Thoracic aorta (tissue), 2 donors: ENCODE data around the gene NDUFA6. TPM values are rescaled to one million over a fixed set of nuclear protein-coding genes. Genes with fewer than 3 reads are reported as not detected.

Experiments used
- ATAC-seq: fragments of 150-250 bp; one replicate; pipeline ENCODE4 v1.8.0; 2017; ENCODE audit warnings: low read depth; ENCODE audit not compliant: insufficient number of reproducible peaks, low FRiP score
- DNase-seq: peaks from one replicate; pipeline ENCODE4 v3.0.0-alpha.2; 2020; ENCODE audit warnings: low spot score
- H3K27ac ChIP-seq, 2 donors: fragments of 200-600 bp; sonication (generic); 1 replicate in 1 of 2; 2 replicates in 1 of 2; pipeline ENCODE4 v1.5.1; 2016; ENCODE audit warnings: mild to moderate bottlenecking in 2 of 2, moderate library complexity in 2 of 2
- H3K27me3 ChIP-seq: fragments of 200-600 bp; sonication (generic); replicated peaks from 2 replicates; pipeline ENCODE4 v1.6.0; 2016; ENCODE audit warnings: mild to moderate bottlenecking; ENCODE audit not compliant: insufficient read depth
- H3K36me3 ChIP-seq: fragments of 200-600 bp; sonication (generic); one replicate; pipeline ENCODE4 v1.5.1; 2016
- H3K4me1 ChIP-seq, 2 donors: fragments of 200-600 bp; sonication (generic); 1 replicate in 1 of 2; 2 replicates in 1 of 2; pipeline versions ENCODE4 v1.5.1 to v1.6.0; 2016; ENCODE audit warnings: low read depth in 2 of 2, mild to moderate bottlenecking in 1 of 2; ENCODE audit not compliant: control insufficient read depth in 1 of 2
- H3K4me3 ChIP-seq: fragments of 200-600 bp; sonication (generic); 2 replicates; pipeline ENCODE4 v1.5.1; 2016; ENCODE audit warnings: mild to moderate bottlenecking
- H3K9me3 ChIP-seq: fragments of 200-600 bp; sonication (generic); 2 replicates; pipeline ENCODE4 v1.5.1; 2016
- total RNA-seq, 2 donors: library from RNA; depleted of rRNA; stranded (reverse); fragments of >200 nt; gene quantifications; one replicate each; pipeline versions ENCODE4 v1.1.0 to v1.2.3, GENCODE V29; 2016
- TF ChIP-seq, protein P1 (sequence below): fragments of 200-600 bp; sonication (generic); IDR thresholded peaks from one replicate; pipeline ENCODE4 v1.5.1; 2019; ENCODE audit warnings: antibody characterized with exemption

NDUFA6 gene
- total RNA-seq, 2 donors from 2014 or later, result 21.3 to 27.0 TPM

DNA sequence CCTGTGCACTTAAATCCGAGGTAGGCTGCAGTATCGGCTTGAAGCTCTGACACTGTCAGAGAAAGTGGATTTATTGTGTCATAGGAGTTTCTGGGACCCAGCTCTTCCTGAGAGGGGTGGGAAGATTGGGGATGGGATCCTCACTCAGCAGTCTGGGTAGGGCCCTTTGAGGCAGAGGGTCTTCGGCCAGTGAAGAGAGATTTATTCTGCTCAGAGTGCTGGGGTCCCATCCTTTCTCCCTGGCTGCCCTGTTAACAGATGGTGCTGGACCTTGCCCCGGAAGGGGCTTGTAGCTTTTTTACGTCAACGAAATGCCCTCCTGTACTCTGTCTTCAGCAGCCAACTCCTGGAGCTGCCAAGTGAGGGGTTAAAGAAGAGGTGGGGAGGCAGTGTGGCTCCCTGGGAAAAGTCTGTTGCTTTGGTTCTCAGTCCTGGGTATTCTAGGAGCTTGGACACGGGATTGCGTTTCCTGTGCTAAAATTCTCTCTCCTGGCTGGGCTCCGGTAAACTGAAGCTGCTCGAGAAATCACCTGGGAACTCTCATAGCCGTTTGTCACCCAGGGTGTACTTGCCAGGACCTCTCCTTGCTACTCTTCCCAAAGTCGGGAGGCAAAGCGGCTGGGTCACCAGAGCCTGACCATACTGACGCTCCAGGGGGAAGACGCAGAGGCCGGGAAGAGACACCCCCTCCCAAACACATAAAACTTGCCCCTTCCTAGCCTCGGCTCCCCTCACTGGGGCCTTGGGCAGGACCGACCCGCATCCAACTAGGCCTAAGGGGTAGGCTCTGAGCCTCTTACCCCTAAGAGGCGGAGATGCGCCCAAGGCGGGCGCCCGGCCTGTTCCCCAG is 11.9 kb downstream of the NDUFA6 start:
- H3K4me3 ChIP-seq, result peak overlapping the region; percentile 78
- H3K27ac ChIP-seq, result peak overlapping the region; percentile 98 to 99
- no peaks in the 10 kb centered on the region for H3K27me3 ChIP-seq
- DNase-seq (no peak), ATAC-seq (peak; percentile 20)
- no peaks in the 10 kb centered on the region for H3K9me3 ChIP-seq
- TF ChIP-seq, protein P1, sequence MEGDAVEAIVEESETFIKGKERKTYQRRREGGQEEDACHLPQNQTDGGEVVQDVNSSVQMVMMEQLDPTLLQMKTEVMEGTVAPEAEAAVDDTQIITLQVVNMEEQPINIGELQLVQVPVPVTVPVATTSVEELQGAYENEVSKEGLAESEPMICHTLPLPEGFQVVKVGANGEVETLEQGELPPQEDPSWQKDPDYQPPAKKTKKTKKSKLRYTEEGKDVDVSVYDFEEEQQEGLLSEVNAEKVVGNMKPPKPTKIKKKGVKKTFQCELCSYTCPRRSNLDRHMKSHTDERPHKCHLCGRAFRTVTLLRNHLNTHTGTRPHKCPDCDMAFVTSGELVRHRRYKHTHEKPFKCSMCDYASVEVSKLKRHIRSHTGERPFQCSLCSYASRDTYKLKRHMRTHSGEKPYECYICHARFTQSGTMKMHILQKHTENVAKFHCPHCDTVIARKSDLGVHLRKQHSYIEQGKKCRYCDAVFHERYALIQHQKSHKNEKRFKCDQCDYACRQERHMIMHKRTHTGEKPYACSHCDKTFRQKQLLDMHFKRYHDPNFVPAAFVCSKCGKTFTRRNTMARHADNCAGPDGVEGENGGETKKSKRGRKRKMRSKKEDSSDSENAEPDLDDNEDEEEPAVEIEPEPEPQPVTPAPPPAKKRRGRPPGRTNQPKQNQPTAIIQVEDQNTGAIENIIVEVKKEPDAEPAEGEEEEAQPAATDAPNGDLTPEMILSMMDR, result no peak
- H3K36me3 ChIP-seq, result peaks cover 13% of the 10 kb centered on the region
- H3K4me1 ChIP-seq, result peaks cover 15 to 53% of the 10 kb centered on the region in 2 donors

DNA sequence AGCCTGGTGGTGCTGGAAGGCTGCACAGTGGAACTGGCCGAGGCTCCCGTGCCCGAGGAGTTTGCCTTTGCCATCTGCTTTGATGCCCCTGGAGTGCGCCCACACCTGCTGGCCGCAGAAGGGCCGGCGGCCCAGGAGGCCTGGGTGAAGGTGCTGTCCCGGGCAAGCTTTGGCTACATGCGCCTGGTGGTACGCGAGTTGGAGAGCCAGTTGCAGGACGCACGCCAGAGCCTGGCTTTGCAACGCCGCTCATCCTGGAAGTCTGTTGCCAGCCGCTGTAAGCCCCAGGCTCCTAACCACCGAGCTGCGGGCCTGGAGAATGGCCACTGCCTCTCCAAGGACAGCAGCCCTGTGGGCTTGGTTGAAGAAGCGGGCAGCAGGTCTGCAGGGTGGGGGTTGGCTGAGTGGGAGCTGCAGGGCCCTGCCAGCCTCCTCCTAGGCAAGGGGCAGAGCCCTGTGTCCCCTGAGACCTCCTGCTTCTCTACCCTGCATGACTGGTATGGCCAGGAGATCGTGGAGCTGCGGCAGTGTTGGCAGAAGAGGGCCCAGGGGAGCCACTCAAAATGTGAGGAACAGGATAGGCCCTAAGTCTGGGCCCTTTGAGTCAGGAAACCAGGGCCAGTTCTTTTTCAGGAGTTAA is 13.0 kb downstream of the NDUFA6 start:
- TF ChIP-seq, protein P1, result no peak
- Histone ChIP-seq H3K4me1 (peaks cover 20 to 58% of the 10 kb centered on the region in 2 donors), H3K4me3 (no peak overlapping the region), H3K36me3 (peaks cover 4% of the 10 kb centered on the region), H3K9me3 (no peaks in the 10 kb centered on the region), H3K27ac (peak overlapping the region; percentile 98 to 99), H3K27me3 (no peaks in the 10 kb centered on the region)
- ATAC-seq, result no peak
- no peak for DNase-seq

DNA sequence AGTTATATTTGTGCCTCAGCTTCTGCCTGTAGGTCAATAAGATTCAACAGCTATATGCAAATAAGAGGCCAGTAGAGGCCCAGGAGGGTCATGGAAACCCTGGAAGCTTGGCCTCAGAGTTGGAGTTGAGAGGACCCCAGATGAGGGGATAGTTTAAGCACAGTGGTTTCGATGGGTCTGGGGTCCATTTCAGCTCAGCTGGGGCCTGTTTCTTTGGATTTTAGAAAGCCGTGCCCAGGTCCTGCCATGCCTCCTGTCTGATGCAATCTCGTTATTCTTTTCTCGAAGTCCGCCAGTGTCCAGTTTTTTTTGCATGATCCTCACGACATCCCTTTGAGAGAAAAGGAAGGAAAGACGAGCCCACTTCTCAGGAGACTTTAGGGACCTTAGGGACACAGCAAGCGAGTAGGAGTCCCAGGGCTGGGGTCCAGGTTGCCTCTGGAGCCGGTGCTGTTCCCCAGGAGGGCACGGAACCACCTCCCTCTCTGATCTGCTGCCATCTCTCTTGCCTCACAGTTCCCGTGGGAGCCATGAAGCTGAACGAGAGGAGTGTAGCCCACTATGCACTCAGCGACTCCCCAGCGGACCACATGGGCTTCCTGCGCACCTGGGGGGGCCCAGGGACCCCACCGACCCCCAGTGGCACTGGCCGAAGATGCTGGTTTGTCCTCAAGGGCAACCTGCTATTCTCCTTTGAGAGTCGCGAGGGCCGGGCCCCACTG is 13.6 kb downstream of the NDUFA6 start:
- no peak for ATAC-seq
- Histone ChIP-seq H3K27me3 (no peaks in the 10 kb centered on the region), H3K36me3 (no peaks in the 10 kb centered on the region), H3K9me3 (no peaks in the 10 kb centered on the region), H3K4me1 (peaks cover 20 to 54% of the 10 kb centered on the region in 2 donors), H3K27ac (no peak overlapping the region), H3K4me3 (no peak overlapping the region)
- TF ChIP-seq, protein P1, result no peak
- no peak for DNase-seq

DNA sequence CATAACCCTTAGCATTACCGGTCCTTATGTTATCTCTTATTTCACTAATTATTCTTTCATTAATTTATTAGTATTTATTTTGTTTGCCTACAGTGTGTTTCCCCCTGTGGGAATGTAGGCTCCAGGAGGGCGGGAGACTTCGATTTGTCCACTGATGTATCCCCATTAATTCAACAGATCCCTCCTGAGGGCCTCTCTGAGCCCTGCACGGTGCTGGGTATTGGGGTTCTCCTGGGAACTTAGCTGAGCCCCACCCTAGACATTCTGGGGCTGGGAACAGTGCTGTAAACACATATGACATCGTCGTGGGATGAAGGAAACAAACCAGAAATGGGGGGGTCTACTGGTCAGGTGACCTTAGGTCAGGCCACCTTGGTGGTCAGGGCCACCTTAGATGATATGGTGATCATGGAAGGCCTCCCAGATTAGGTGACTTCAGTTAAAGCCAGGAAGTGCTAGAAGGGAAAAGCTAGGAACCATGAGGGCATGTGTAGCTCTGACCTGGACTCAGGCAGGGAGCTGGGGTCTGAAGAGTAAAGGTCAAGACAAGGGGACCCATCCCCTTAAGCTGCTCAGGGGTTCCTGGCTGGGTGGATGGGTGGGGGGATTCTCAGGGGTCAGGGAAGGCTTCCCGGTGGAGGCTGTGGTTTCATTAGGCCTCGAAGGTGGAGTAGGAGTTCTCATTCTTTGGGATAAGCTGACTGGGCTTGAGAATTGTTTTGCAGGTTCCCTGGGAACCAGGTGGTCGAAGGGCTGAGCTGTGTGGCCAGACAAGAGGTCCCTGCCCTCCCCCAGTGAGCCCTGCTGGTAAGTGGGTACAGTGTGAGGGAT is 15.5 kb downstream of the NDUFA6 start:
- H3K36me3 ChIP-seq, result no peaks in the 10 kb centered on the region
- peak overlapping the region; percentile 86 to 88 for H3K27ac ChIP-seq
- TF ChIP-seq, protein P1, result no peak
- no peaks in the 10 kb centered on the region for H3K9me3 ChIP-seq
- ATAC-seq (no peak), DNase-seq (no peak)
- H3K4me3 ChIP-seq, result peak overlapping the region; percentile 90
- peaks cover 20 to 54% of the 10 kb centered on the region in 2 donors for H3K4me1 ChIP-seq
- H3K27me3 ChIP-seq, result no peaks in the 10 kb centered on the region
